Choroid plexus epithelial cell (primary cell): Measurements from ENCODE around the gene CRYL1.

Experiments
- DNase-seq: peaks from one replicate; pipeline ENCODE4 v3.0.0-alpha.2; 2010; ENCODE audit warnings: low read depth
- H3K4me3 ChIP-seq: 2 replicates; pipeline ENCODE4 v1.5.1; 2011; ENCODE audit warnings: low read depth, mild to moderate bottlenecking, control low read depth, low read length, moderate library complexity
- CTCF ChIP-seq: conservative IDR thresholded peaks from 2 replicates; pipeline ENCODE4 v1.5.1; 2011; ENCODE audit warnings: low read depth, mild to moderate bottlenecking, control low read depth, inconsistent platforms, low read length, moderate library complexity

Gene CRYL1

GRCh38 chr13:20457670-20458069 lies 68.0 kb downstream of the CRYL1 start:
- no peak for TF ChIP-seq CTCF
- H3K4me3 ChIP-seq = no peak overlapping the region
- DNase-seq = no peak

GRCh38 chr13:20456737-20457136 lies 68.9 kb downstream of the CRYL1 start:
- H3K4me3 ChIP-seq = no peak overlapping the region
- no peak for DNase-seq
- TF ChIP-seq CTCF = no peak

GRCh38 chr13:20451397-20451796 lies 74.3 kb downstream of the CRYL1 start:
- no peak overlapping the region for H3K4me3 ChIP-seq
- no peak for TF ChIP-seq CTCF
- DNase-seq = no peak

GRCh38 chr13:20448470-20448869 lies 77.2 kb downstream of the CRYL1 start:
- H3K4me3 ChIP-seq = no peak overlapping the region
- no peak for TF ChIP-seq CTCF
- DNase-seq = no peak

- DNase-seq = no peak
- H3K4me3 ChIP-seq = no peak overlapping the region
- no peak for TF ChIP-seq CTCF
Measured at GRCh38 chr13:20446900-20447299, 78.8 kb downstream of the CRYL1 start.

GRCh38 chr13:20446405-20446804 lies 79.3 kb downstream of the CRYL1 start:
- no peak overlapping the region for H3K4me3 ChIP-seq
- DNase-seq = no peak

More at GRCh38 chr13:20446405-20446804, 79.3 kb downstream of the CRYL1 start:
- no peak for TF ChIP-seq CTCF
